CD14-positive monocyte (primary cell): ENCODE measurements around the gene MSH6. TPM values are rescaled to one million over a fixed set of nuclear protein-coding genes. Genes with fewer than 3 reads are reported as not detected.
A peak's percentile ranks its signal among the peaks of the same experiment; 100 is the strongest.

Experiments used
- DNase-seq, 3 donors: peaks; one replicate each; pipeline ENCODE4 v3.0.0-alpha.2; 2011 to 2022
- H2AFZ ChIP-seq: 2 replicates; pipeline ENCODE4 v1.6.0; 2012; ENCODE audit warnings: mild to moderate bottlenecking, low read depth, low read length, inconsistent platforms; ENCODE audit not compliant: insufficient read depth, poor library complexity, severe bottlenecking
- H3K27ac ChIP-seq, 2 donors: 1 replicate in 1 of 2; 2 replicates in 1 of 2; pipeline ENCODE4 v1.5.1; 2012 to 2013; ENCODE audit warnings: low read length in 2 of 2, control low read depth in 1 of 2, inconsistent platforms in 1 of 2, low read depth in 1 of 2, mild to moderate bottlenecking in 1 of 2
- H3K27me3 ChIP-seq, 2 donors: one replicate each; pipeline versions ENCODE4 v1.6.0 to v1.6.1; 2011 to 2013; ENCODE audit warnings: low read length in 2 of 2; ENCODE audit not compliant: control insufficient read depth in 2 of 2, insufficient read depth in 2 of 2
- H3K36me3 ChIP-seq, 2 donors: replicated peaks in 1 of 2; 1 replicate in 1 of 2; 2 replicates in 1 of 2; pipeline versions ENCODE4 v1.5.1 to v1.6.1; 2012 to 2013; ENCODE audit warnings: low read length in 2 of 2, control low read depth in 1 of 2, inconsistent platforms in 1 of 2, mild to moderate bottlenecking in 1 of 2; ENCODE audit not compliant: insufficient read depth in 2 of 2, control insufficient read depth in 1 of 2
- H3K4me1 ChIP-seq, 2 donors: 1 replicate in 1 of 2; 2 replicates in 1 of 2; pipeline versions ENCODE4 v1.5.1 to v1.6.1; 2012 to 2013; ENCODE audit warnings: low read length in 2 of 2, control low read depth in 1 of 2, inconsistent platforms in 1 of 2, mild to moderate bottlenecking in 1 of 2, moderate library complexity in 1 of 2; ENCODE audit not compliant: insufficient read depth in 2 of 2, control insufficient read depth in 1 of 2
- H3K4me2 ChIP-seq: replicated peaks from 2 replicates; pipeline ENCODE3; 2012; ENCODE audit warnings: low read length, moderate library complexity, mild to moderate bottlenecking; ENCODE audit not compliant: poor library complexity, severe bottlenecking; ENCODE audit errors: extremely low read depth
- H3K4me3 ChIP-seq, 3 experiments: fragments of 200-600 bp in 1 of 3; sonication (generic) in 1 of 3; replicated peaks in 1 of 3; 1 replicate in 2 of 3; 2 replicates in 1 of 3; pipeline ENCODE4 v1.5.1; 2011 to 2013; ENCODE audit warnings: low read length in 3 of 3, mild to moderate bottlenecking in 3 of 3, control low read depth in 2 of 3, low read depth in 2 of 3, inconsistent platforms in 1 of 3, moderate library complexity in 1 of 3
- H3K79me2 ChIP-seq: 2 replicates; pipeline ENCODE4 v1.6.0; 2012; ENCODE audit warnings: mild to moderate bottlenecking, control low read depth, inconsistent platforms, low read length, moderate library complexity; ENCODE audit not compliant: insufficient read depth
- H3K9ac ChIP-seq: 2 replicates; pipeline ENCODE4 v1.6.0; 2017; ENCODE audit warnings: low read length, mild to moderate bottlenecking; ENCODE audit not compliant: insufficient read depth, poor library complexity, severe bottlenecking
- H3K9me3 ChIP-seq, 2 donors: replicated peaks in 1 of 2; 1 replicate in 1 of 2; 2 replicates in 1 of 2; pipeline versions ENCODE4 v1.5.1 to v1.6.1; 2012 to 2013; ENCODE audit warnings: low read length in 2 of 2, control low read depth in 1 of 2; ENCODE audit not compliant: control insufficient read depth in 1 of 2, insufficient read depth in 1 of 2
- H4K20me1 ChIP-seq: 2 replicates; pipeline ENCODE4 v1.6.0; 2012; ENCODE audit warnings: mild to moderate bottlenecking, low read length, control low read depth, moderate library complexity; ENCODE audit not compliant: insufficient read depth
- H3K27ac Mint-ChIP-seq, 7 donors: one replicate each; pipeline ENCODE4 v1.8.0; 2020; ENCODE audit warnings: mild to moderate bottlenecking in 7 of 7, mixed read lengths in 7 of 7, moderate library complexity in 6 of 7, inconsistent platforms in 2 of 7
- H3K27me3 Mint-ChIP-seq, 3 donors: one replicate each; pipeline ENCODE4 v1.8.0; 2021 to 2022; ENCODE audit warnings: low read depth in 3 of 3, mild to moderate bottlenecking in 3 of 3, mixed read lengths in 3 of 3, moderate library complexity in 3 of 3, inconsistent platforms in 1 of 3
- H3K36me3 Mint-ChIP-seq, 2 donors: one replicate each; pipeline ENCODE4 v1.8.0; 2020; ENCODE audit warnings: mixed read lengths in 2 of 2, inconsistent platforms in 1 of 2, mild to moderate bottlenecking in 1 of 2
- H3K4me1 Mint-ChIP-seq: one replicate; pipeline ENCODE4 v1.8.0; 2020; ENCODE audit warnings: mild to moderate bottlenecking, mixed read lengths
- H3K4me3 Mint-ChIP-seq, 2 donors: one replicate each; pipeline ENCODE4 v1.8.0; 2020; ENCODE audit warnings: mild to moderate bottlenecking in 2 of 2, mixed read lengths in 2 of 2, moderate library complexity in 1 of 2
- H3K9me3 Mint-ChIP-seq, 7 donors: one replicate each; pipeline ENCODE4 v1.8.0; 2020 to 2022; ENCODE audit warnings: mixed read lengths in 7 of 7, mild to moderate bottlenecking in 6 of 7, moderate library complexity in 6 of 7, inconsistent platforms in 2 of 7
- CTCF ChIP-seq: fragments of 200-600 bp; IDR thresholded peaks from one replicate; pipeline ENCODE4 v1.8.0; 2022; ENCODE audit warnings: antibody characterized with exemption, mild to moderate bottlenecking
- WGBS: methylation state at CpG from one replicate; pipeline ENCODE4 v1.1.5; 2013; ENCODE audit warnings: missing lambda C conversion rate; ENCODE audit not compliant: insufficient coverage; 5-methylcytosine and 5-hydroxymethylcytosine counted together
- intact Hi-C, 2 donors: fragments of 100-400 bp; cut with micrococcal nuclease; formaldehyde crosslinking; loops; one replicate each; pipeline versions ENCODE4 v1.15.0 to v1.15.1; 2023
- polyA plus RNA-seq, 3 donors: library from polyadenylated mRNA; depleted of rRNA in 1 of 3; unstranded in 2 of 3; stranded (reverse) in 1 of 3; fragments of 300-500 nt in 2 of 3; fragments of >200 nt in 1 of 3; fragmentation: Illumina TruSeq in 2 of 3; gene quantifications; 1 replicate in 2 of 3; 2 replicates in 1 of 3; pipeline ENCODE4 v1.2.3, GENCODE V29; 2012 to 2021

Gene MSH6
- polyA plus RNA-seq, 3 donors = 4.1 to 6.5 (median 6.0) TPM

- Histone ChIP-seq H3K9ac (no peak overlapping the region), H2AFZ (no peak overlapping the region), H4K20me1 (peaks cover 79% of the 10 kb centered on the region), H3K4me1 (peaks cover 19 to 20% of the 10 kb centered on the region in 2 donors), H3K9me3 (peaks cover 6 to 12% of the 10 kb centered on the region in 2 donors), H3K79me2 (peaks cover 47% of the 10 kb centered on the region), H3K4me2 (no peak overlapping the region), H3K4me3 (no peak overlapping the region), H3K27ac (no peak overlapping the region), H3K36me3 (peaks cover 76 to 90% of the 10 kb centered on the region in 2 donors), H3K27me3 (no peaks in the 10 kb centered on the region)
- Mint-ChIP-seq H3K27me3 (no peaks in the 10 kb centered on the region), H3K9me3 (peaks cover 0 to 11% (median 7%) of the 10 kb centered on the region in 7 donors), H3K4me3 (no peak overlapping the region), H3K27ac (no peak overlapping the region), H3K4me1 (peaks cover 33% of the 10 kb centered on the region), H3K36me3 (peaks cover 78 to 93% of the 10 kb centered on the region in 2 donors)
- intact Hi-C loops = no loop called here
- DNase-seq = no peak
- no peak for TF ChIP-seq CTCF
- WGBS = 83% methylated on average over 1 of the region's 1 CpG
Observed at GRCh38 chr2:47803770-47804169, 20.8 kb downstream of the MSH6 start.

- Histone ChIP-seq H3K27ac (peak overlapping the region in 1 of 2 donors; percentile 66), H3K4me2 (no peak overlapping the region), H4K20me1 (peaks cover 71% of the 10 kb centered on the region), H3K4me1 (no peaks in the 10 kb centered on the region), H2AFZ (no peak overlapping the region), H3K4me3 (no peak overlapping the region), H3K79me2 (peaks cover 37% of the 10 kb centered on the region), H3K27me3 (no peaks in the 10 kb centered on the region), H3K9ac (no peak overlapping the region), H3K36me3 (peaks cover 89 to 100% of the 10 kb centered on the region in 2 donors), H3K9me3 (peaks cover 6 to 12% of the 10 kb centered on the region in 2 donors)
- H3K27ac Mint-ChIP-seq = peak overlapping the region in 3 of 7 donors; percentile 16 to 57 (median 18)
- WGBS = no CpG with 5 or more reads among the region's 6 CpGs
- peaks cover 0 to 11% (median 7%) of the 10 kb centered on the region in 7 donors for H3K9me3 Mint-ChIP-seq
- intact Hi-C loops = no loop called here
- no peak for TF ChIP-seq CTCF
- no peak for DNase-seq
- H3K36me3 Mint-ChIP-seq = peaks cover 80 to 91% of the 10 kb centered on the region in 2 donors
- no peaks in the 10 kb centered on the region for H3K27me3 Mint-ChIP-seq
- peaks cover 13% of the 10 kb centered on the region for H3K4me1 Mint-ChIP-seq
- H3K4me3 Mint-ChIP-seq = no peak overlapping the region
Observed at GRCh38 chr2:47805850-47806249, 22.9 kb downstream of the MSH6 start.
